ENCODE results near the gene SNCAIP. TPM values are rescaled to one million over a fixed set of nuclear protein-coding genes. Genes with fewer than 3 reads are reported as not detected.
"Not testable (repeated sequence)": the region's sequence is repeated elsewhere in the genome, so short reads cannot be mapped to it uniquely, and the experiment has no call there.

Gene SNCAIP
- total RNA-seq, 1 experiment from 2014 or later, result 3.0 TPM

DNA sequence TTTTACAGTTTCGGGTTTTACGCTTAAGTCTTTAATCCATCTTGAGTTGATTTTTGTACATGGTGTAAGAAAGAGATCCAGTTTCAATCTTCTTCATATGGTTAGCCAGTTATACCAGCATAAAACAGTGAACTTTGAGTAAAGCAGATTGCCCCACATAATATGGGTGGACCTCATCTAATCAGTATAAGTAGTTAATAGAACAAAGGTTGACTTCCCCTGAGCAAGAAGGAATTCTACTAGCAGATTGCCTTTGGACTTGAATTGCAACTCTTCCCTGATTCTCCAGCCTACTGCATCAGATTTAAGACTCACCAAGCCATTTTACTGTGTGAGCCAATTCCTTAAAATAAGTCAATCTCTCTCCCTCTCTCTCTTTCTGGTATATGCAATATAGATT is 173.2 kb downstream of the SNCAIP start:
- no peak overlapping the region for H4K5ac ChIP-seq (ENCODE audit: insufficient read length, low read depth, low read length)
- Mint-ChIP-seq H3K4me3 (no peak overlapping the region), H3K27ac (no peak overlapping the region), H3K9me3 (peaks cover 0 to 7% of the 10 kb centered on the region in 2 experiments; a peak in 2 of 5 replicates), H3K27me3 (ENCODE audit: low read depth) (no peaks in the 10 kb centered on the region), H3K36me3 (ENCODE audit: insufficient read depth in 1 of 3, low read depth in 3 of 3) (peaks cover 0 to 1% (median 0%) of the 10 kb centered on the region in 3 experiments; a peak in 2 of 7 replicates), H3K4me1 (no peaks in the 10 kb centered on the region)
- H4K91ac ChIP-seq (ENCODE audit: insufficient read length, low read depth, low read length), result no peak overlapping the region
- H3K4me1 ChIP-seq (ENCODE audit: insufficient read depth, low read length), result no peaks in the 10 kb centered on the region
- H3K9ac ChIP-seq (ENCODE audit: extremely low read depth, insufficient read length, low read length), result no peak overlapping the region
- no peak overlapping the region for H2AFZ ChIP-seq (ENCODE audit: low read length)
- H4K20me1 ChIP-seq (ENCODE audit: control insufficient read depth, insufficient read depth, insufficient read length), result no peaks in the 10 kb centered on the region
- H3K79me1 ChIP-seq (ENCODE audit: insufficient read depth, low read depth, low read length, poor library complexity, severe bottlenecking), result no peaks in the 10 kb centered on the region
- TF ChIP-seq, protein P1, sequence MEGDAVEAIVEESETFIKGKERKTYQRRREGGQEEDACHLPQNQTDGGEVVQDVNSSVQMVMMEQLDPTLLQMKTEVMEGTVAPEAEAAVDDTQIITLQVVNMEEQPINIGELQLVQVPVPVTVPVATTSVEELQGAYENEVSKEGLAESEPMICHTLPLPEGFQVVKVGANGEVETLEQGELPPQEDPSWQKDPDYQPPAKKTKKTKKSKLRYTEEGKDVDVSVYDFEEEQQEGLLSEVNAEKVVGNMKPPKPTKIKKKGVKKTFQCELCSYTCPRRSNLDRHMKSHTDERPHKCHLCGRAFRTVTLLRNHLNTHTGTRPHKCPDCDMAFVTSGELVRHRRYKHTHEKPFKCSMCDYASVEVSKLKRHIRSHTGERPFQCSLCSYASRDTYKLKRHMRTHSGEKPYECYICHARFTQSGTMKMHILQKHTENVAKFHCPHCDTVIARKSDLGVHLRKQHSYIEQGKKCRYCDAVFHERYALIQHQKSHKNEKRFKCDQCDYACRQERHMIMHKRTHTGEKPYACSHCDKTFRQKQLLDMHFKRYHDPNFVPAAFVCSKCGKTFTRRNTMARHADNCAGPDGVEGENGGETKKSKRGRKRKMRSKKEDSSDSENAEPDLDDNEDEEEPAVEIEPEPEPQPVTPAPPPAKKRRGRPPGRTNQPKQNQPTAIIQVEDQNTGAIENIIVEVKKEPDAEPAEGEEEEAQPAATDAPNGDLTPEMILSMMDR (conservative IDR thresholded peaks at IDR 0.05), result no peak
- H3K23ac ChIP-seq (ENCODE audit: insufficient read length, low read depth, low read length), result no peak overlapping the region
- H2AK5ac ChIP-seq (ENCODE audit: insufficient read length, low read length), result no peak overlapping the region
- no peak overlapping the region for H3K18ac ChIP-seq (ENCODE audit: insufficient read length, low read depth, low read length)
- no peak overlapping the region for H3T11ph ChIP-seq (ENCODE audit: low read length)
- DNase-seq, result no peak
- no peak overlapping the region for H3K4ac ChIP-seq (ENCODE audit: low read depth, low read length)
- no peaks in the 10 kb centered on the region for H3K23me2 ChIP-seq (ENCODE audit: insufficient read length, low read depth, low read length, poor library complexity, severe bottlenecking)
- H2BK20ac ChIP-seq (ENCODE audit: low read depth, low read length, poor library complexity, severe bottlenecking), result no peak overlapping the region
- no peak overlapping the region for H4K8ac ChIP-seq (replicated peaks; ENCODE audit: insufficient read length, low read depth, low read length)
- H3K4me2 ChIP-seq (ENCODE audit: insufficient read depth, insufficient read length, low read length), result no peak overlapping the region
- H3K27me3 ChIP-seq (ENCODE audit: insufficient read depth, low read length), result no peaks in the 10 kb centered on the region
- H3K14ac ChIP-seq (ENCODE audit: insufficient read depth, low read length), result no peak overlapping the region
- H2BK12ac ChIP-seq (ENCODE audit: insufficient read length, low read depth, low read length), result no peak overlapping the region
- WGBS (ENCODE audit: extremely low coverage, insufficient read length, low lambda C conversion rate), result no CpG with 5 or more reads among the region's 2 CpGs
- no peaks in the 10 kb centered on the region for H3K79me2 ChIP-seq (ENCODE audit: insufficient read depth, low read length)
- H3K9me3 ChIP-seq (ENCODE audit: control insufficient read depth, low read depth, low read length), result no peaks in the 10 kb centered on the region
- H2BK15ac ChIP-seq (ENCODE audit: low read depth, low read length), result no peak overlapping the region
- no peak overlapping the region for H3K27ac ChIP-seq (ENCODE audit: insufficient read length, low read depth, low read length)
- H3K56ac ChIP-seq (ENCODE audit: insufficient read length, low read depth, low read length), result no peak overlapping the region
- no peak overlapping the region for H2BK5ac ChIP-seq (ENCODE audit: insufficient read length, low read length)
- H2BK120ac ChIP-seq (ENCODE audit: low read depth, low read length, poor library complexity, severe bottlenecking), result no peak overlapping the region

- H3K23me2 ChIP-seq (ENCODE audit: insufficient read length, low read depth, low read length, poor library complexity, severe bottlenecking); H3K27ac Mint-ChIP-seq; H2BK5ac ChIP-seq (ENCODE audit: insufficient read length, low read length); H3K4me1 Mint-ChIP-seq; H2AFZ ChIP-seq (ENCODE audit: low read length); H2BK120ac ChIP-seq (ENCODE audit: low read depth, low read length, poor library complexity, severe bottlenecking); H2AK5ac ChIP-seq (ENCODE audit: insufficient read length, low read length); H3K23ac ChIP-seq (ENCODE audit: insufficient read length, low read depth, low read length); H3K4me3 Mint-ChIP-seq; H3K27ac ChIP-seq (ENCODE audit: insufficient read length, low read depth, low read length); DNase-seq; H3T11ph ChIP-seq (ENCODE audit: low read length); H4K5ac ChIP-seq (ENCODE audit: insufficient read length, low read depth, low read length); H3K9ac ChIP-seq (ENCODE audit: extremely low read depth, insufficient read length, low read length); H3K79me1 ChIP-seq (ENCODE audit: insufficient read depth, low read depth, low read length, poor library complexity, severe bottlenecking); H3K4me2 ChIP-seq (ENCODE audit: insufficient read depth, insufficient read length, low read length); H3K18ac ChIP-seq (ENCODE audit: insufficient read length, low read depth, low read length); H3K9me3 Mint-ChIP-seq; H4K91ac ChIP-seq (ENCODE audit: insufficient read length, low read depth, low read length); H3K27me3 Mint-ChIP-seq (ENCODE audit: low read depth); H2BK15ac ChIP-seq (ENCODE audit: low read depth, low read length); H2BK20ac ChIP-seq (ENCODE audit: low read depth, low read length, poor library complexity, severe bottlenecking); H2BK12ac ChIP-seq (ENCODE audit: insufficient read length, low read depth, low read length); H3K56ac ChIP-seq (ENCODE audit: insufficient read length, low read depth, low read length); H3K9me3 ChIP-seq (ENCODE audit: control insufficient read depth, low read depth, low read length); H3K14ac ChIP-seq (ENCODE audit: insufficient read depth, low read length); H4K8ac ChIP-seq (replicated peaks; ENCODE audit: insufficient read length, low read depth, low read length); H4K20me1 ChIP-seq (ENCODE audit: control insufficient read depth, insufficient read depth, insufficient read length); H3K4ac ChIP-seq (ENCODE audit: low read depth, low read length); H3K4me1 ChIP-seq (ENCODE audit: insufficient read depth, low read length); H3K79me2 ChIP-seq (ENCODE audit: insufficient read depth, low read length); H3K36me3 Mint-ChIP-seq (ENCODE audit: insufficient read depth in 1 of 3, low read depth in 3 of 3); H3K27me3 ChIP-seq (ENCODE audit: insufficient read depth, low read length): not testable (repeated sequence)
- WGBS (ENCODE audit: extremely low coverage, insufficient read length, low lambda C conversion rate), result no CpG with 5 or more reads among the region's 6 CpGs
Observed at GRCh38 chr5:122486616-122487015, 174.6 kb downstream of the SNCAIP start.
